Activated naive CD4-positive, alpha-beta T cell treated with anti-CD3 and anti-CD28 coated beads, Interleukin-2, amount 50 U/mL, for 16 hours (primary cell): ENCODE measurements around the gene POTEF.
"Not testable (repeated sequence)": the region's sequence is repeated elsewhere in the genome, so short reads cannot be mapped to it uniquely, and the experiment has no call there.

ENCODE experiments used
- DNase-seq: peaks from one replicate; pipeline ENCODE4 v3.0.0-alpha.2; 2020

Gene POTEF

GRCh38 chr2:130127726-130128125 is 1.3 kb downstream of the POTEF start:
- not testable (repeated sequence) for DNase-seq

DNA sequence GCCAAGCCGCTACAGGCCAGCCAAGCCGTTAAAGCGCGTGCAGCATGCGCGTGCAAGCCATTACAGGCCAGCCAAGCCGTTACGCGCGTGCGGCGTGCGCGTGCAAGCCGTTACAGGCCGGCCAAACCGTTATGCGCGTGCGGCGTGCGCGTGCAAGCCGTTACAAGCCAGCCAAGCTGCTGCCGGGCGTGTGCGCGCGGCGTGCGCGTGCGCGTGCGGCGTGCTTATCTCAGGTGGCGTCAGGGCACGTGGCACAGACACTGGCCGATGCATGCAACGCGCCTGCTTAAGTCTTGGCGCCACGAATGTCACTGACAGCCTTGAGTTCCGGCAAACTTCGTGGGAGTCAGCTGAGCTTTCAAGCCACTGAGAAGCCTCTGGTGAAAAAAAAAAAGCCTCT is 8.1 kb downstream of the POTEF start:
- DNase-seq: not testable (repeated sequence)

DNA sequence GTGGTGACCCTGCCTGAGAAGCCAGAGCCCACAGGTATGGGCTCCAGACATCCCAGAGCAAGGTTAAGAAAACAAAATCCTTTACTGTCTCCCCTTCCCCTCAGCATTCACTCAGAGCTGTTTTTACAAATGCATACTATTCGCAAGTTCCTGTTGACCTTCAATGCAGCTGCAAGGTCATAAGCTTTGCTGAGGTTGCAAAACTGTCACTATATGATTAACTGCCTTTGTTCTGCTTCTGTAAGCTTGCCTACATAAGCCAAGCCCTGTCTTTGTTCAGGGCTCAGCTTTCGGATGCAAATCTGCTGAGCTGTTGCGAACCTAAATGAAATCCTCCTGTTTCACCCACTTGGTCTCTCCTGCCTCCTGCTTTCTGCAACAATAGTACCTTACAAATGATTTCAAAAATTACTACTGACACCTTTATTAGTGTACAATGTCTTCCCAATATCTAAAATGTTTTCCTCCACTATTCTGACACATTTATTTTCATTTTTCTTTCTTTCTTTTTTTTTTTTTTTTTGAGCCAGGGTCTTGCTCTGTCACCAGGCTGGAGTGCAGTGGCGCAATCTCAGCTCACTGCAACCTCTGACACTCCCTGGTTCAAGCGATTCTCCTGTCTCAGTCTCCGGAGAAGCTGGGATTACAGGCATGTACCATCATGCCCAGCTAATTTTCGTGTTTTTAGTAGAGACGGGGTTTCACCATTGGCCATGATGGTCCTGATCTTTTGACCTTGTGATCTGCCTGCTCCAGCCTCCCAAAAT is 26.2 kb downstream of the POTEF start:
- not testable (repeated sequence) for DNase-seq

DNA sequence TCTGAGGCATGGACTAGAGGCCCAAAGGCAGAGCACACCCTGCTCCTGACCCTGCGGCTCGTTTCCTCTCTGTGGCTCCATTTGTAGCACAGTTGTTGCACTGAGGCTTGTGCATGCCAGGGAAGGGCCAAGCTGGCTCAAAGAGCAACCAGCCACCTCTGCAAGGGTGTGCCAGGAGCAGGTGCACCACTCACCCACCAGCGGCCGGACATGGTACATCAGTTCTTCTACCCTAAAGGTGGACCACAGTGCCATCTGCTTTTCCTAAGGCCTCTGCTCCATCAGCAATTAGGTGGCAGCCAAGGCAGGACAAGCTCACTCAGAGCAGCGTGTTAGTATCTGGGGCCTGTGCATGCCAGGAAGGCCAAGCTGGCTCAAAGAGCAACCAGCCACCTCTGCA is 66.4 kb downstream of the POTEF start:
- DNase-seq: not testable (repeated sequence)

- DNase-seq: not testable (repeated sequence)
Observed at GRCh38 chr2:130059982-130060381, 69.0 kb downstream of the POTEF start.

DNA sequence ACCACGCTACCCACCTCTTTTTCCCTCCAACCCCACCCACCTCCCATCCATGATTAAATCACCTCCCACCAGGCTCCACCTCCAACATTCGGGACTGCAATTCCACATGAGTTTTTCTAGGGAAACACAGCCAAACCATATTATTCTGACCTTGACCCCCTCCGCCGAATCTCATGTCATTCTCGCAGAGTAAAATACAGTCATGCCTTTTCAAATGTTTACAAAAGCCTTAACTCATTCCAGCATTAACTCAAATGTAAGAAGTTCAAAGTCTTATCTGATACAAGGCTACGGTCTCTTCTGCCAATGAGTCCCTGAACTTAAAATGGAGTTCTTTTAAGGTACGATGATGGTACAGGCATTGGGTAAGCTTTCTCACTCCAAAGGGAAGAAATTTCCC is 72.7 kb downstream of the POTEF start:
- DNase-seq: not testable (repeated sequence)

DNA sequence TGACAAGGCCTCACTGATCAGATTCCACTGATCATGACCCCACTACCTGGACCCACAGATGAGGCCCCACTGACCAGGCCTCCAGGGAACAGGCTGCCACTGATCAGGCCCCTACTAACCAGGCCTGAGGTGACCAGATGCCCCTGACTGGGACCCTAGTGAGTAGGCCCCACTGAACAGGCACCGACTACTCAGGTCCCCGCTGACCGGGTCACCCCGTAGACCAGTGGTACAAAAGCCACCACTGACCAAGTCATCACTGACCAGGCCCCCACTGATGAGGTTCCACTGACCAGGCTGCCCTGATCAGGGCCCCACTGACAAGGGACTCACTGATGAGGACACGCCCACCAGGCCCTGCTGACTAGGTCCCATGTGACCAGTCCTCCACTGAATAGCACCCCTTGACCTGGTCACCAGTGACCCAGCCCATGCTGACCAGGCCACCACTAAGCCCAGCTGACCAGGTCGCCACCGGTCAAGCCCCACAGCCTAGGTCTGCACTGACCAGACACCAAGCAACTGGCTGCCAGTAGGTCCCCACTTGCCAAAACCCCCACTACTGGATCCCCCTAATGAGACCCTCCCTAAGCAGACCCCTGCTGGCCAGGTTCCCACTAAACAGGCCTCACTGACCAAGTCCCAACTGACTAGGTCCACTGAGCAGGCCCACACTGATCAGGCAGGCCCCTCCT is 75.7 kb downstream of the POTEF start:
- not testable (repeated sequence) for DNase-seq

- not testable (repeated sequence) for DNase-seq
Observed at GRCh38 chr2:130052376-130052775, 76.6 kb downstream of the POTEF start.

DNA sequence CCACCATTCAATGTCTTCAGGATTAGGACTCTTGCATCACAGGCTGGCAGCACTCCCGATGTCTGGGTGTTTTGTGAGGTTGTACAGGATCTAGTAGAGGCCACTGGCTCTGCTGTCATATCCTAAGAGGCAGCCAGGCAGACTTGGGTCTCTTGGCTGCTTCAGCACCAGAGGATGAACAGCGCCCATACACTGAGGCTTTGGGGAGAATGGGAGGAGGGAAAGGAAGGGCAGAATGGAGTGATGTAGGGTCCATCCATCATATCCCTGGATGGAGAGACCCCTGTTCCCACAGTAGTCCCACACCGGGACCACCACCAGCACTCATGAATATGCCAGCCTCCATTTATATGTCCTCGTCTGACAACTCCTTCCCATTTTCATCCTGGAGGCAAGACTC is 80.6 kb downstream of the POTEF start:
- DNase-seq: not testable (repeated sequence)

DNA sequence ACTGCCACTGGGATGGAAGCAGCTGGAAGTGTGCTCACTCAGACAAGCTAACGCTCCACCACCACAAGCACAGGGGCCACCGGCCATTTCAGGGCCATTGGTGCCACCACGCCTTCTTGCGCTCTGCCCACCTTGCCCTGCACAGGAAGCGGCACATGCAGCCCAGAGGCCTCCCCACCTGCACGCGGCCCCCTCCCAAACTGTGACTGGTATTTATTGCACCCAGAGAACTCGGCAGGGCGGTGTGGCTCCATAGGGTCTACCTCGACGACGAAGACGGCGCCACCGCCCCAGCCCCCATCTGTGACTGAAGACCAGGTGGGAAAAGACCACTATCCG is 90.8 kb downstream of the POTEF start:
- DNase-seq: not testable (repeated sequence)

- DNase-seq: not testable (repeated sequence)
Observed at GRCh38 chr2:130025931-130026330, 103.1 kb downstream of the POTEF start.
